ENCODE data around the gene UGT1A8.

- TF ChIP-seq POLR2AphosphoS5 (IDR thresholded peaks at IDR 0.05; ENCODE audit: borderline replicate concordance, low read depth, low read length) = no peak
- no peak for TF ChIP-seq EZH2 (IDR thresholded peaks at IDR 0.05)
- no peak for TF ChIP-seq FOXP2 (optimal IDR thresholded peaks at IDR 0.05; ENCODE audit: control extremely low read depth, extremely low read length, insufficient read depth)
These were observed 64.2 kb downstream of the UGT1A8 start, which contains the start of gene UGT1A7 for GRCh38 chr2:233681521-233682099.

Measured in SK-N-MC (cell line).